Natural killer cell treated with Interleukin-12 subunit alpha and Interleukin-12 subunit beta and Interleukin-15 and Interleukin-18, amount 100 ng/mL, for 72 hours (primary cell): ENCODE data around the gene SMARCC2. TPM values are rescaled to one million over a fixed set of nuclear protein-coding genes. Genes with fewer than 3 reads are reported as not detected.
"Not testable (repeated sequence)": the region's sequence is repeated elsewhere in the genome, so short reads cannot be mapped to it uniquely, and the experiment has no call there.

Experiments
- ATAC-seq, 2 donors: fragments of 150-1000 bp; cut with Tn5 transposase in 1 of 2; sonication (Bioruptor Pico), chemical (Tn5 transposase) in 1 of 2; 2 replicates each; pipeline ENCODE4 v1.10.0; 2021
- DNase-seq: peaks from one replicate; pipeline ENCODE4 v3.0.0; 2022; ENCODE audit warnings: low spot score
- H3K27ac Mint-ChIP-seq, 2 donors: 1 replicate in 1 of 2; 2 replicates in 1 of 2; pipeline ENCODE4 v1.8.0; 2022; ENCODE audit warnings: mixed read lengths in 2 of 2, mild to moderate bottlenecking in 1 of 2, moderate library complexity in 1 of 2
- H3K27me3 Mint-ChIP-seq, 2 donors: 1 replicate in 1 of 2; 2 replicates in 1 of 2; pipeline ENCODE4 v1.8.0; 2022; ENCODE audit warnings: mixed read lengths in 2 of 2
- H3K36me3 Mint-ChIP-seq: one replicate; pipeline ENCODE4 v1.8.0; 2022; ENCODE audit warnings: mixed read lengths
- H3K4me1 Mint-ChIP-seq, 2 donors: 1 replicate in 1 of 2; 2 replicates in 1 of 2; pipeline ENCODE4 v1.8.0; 2022; ENCODE audit warnings: low read depth in 2 of 2, mixed read lengths in 2 of 2, mild to moderate bottlenecking in 1 of 2
- H3K4me3 Mint-ChIP-seq: one replicate; pipeline ENCODE4 v1.8.0; 2022; ENCODE audit warnings: mixed read lengths
- H3K9me3 Mint-ChIP-seq: 2 replicates; pipeline ENCODE4 v1.8.0; 2022; ENCODE audit warnings: mixed read lengths
- total RNA-seq, 2 donors: library from RNA; stranded (reverse); gene quantifications; one replicate each; pipeline ENCODE4 v1.2.3, GENCODE V29; 2022

The SMARCC2 gene
- total RNA-seq, 2 donors from 2014 or later = 102 to 166 TPM

DNA sequence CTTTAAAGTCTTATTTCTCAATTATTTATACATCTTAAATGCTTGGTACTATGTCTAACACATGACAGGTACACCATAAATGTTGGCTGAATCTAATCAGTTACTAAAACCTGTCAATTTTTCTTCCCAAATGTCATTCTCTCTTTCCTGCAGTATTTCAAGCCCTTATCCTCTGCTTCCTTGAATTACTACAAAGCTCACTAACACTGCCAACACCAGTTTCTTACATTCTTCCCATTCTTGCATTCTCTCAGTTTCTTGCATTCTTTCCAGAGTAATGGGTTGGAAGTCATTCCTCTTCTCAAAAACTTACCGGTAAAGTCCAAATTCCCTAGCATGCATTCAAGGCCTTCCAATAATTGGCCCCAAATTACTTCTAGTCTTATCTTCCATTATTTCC is 9.6 kb upstream of the SMARCC2 start:
- no peaks in the 10 kb centered on the region for H3K4me1 Mint-ChIP-seq
- H3K4me3 Mint-ChIP-seq = no peak overlapping the region
- no peak overlapping the region for H3K27ac Mint-ChIP-seq
- H3K27me3 Mint-ChIP-seq = no peaks in the 10 kb centered on the region
- no peaks in the 10 kb centered on the region for H3K9me3 Mint-ChIP-seq
- H3K36me3 Mint-ChIP-seq = no peaks in the 10 kb centered on the region
- no peak for DNase-seq
- ATAC-seq = no peak

DNA sequence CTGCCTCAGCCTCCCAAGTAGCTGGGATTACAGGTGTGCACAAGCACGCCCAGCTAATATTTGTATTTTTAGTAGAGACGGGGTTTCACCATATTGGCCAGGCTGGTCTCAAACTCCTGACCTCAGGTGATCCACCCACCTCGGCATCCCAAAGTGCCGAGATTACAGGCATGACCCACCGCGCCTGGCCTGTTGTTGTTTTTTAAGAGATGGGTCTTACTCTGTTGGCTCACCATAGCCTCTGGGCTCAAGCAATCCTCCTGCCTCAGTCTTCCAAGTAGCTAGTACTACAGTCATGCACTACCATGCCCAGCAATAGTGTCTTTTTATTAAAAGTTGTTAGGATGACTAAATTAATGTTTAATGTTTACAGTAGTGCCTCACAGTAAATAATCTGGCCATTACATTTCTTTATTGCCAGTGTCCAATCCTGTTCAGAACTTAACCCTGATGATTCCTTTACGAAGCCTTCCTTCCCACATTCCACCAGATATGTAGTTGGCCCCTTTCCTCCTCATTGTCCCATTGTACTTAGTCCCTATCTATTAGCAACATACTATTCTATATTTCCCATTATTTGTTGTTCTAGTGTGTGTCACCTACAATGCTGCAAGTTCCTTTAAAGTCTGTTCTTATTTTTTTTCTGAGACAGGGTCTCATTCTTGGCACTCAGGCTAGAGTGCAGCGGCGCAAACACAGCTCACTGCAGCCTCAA is 8.8 kb upstream of the SMARCC2 start:
- H3K4me1 Mint-ChIP-seq = peaks cover 5 to 6% of the 10 kb centered on the region in 2 donors
- H3K9me3 Mint-ChIP-seq = no peaks in the 10 kb centered on the region
- no peak for DNase-seq
- H3K4me3 Mint-ChIP-seq = no peak overlapping the region
- no peak overlapping the region for H3K27ac Mint-ChIP-seq
- no peaks in the 10 kb centered on the region for H3K27me3 Mint-ChIP-seq
- no peak for ATAC-seq
- no peaks in the 10 kb centered on the region for H3K36me3 Mint-ChIP-seq

DNA sequence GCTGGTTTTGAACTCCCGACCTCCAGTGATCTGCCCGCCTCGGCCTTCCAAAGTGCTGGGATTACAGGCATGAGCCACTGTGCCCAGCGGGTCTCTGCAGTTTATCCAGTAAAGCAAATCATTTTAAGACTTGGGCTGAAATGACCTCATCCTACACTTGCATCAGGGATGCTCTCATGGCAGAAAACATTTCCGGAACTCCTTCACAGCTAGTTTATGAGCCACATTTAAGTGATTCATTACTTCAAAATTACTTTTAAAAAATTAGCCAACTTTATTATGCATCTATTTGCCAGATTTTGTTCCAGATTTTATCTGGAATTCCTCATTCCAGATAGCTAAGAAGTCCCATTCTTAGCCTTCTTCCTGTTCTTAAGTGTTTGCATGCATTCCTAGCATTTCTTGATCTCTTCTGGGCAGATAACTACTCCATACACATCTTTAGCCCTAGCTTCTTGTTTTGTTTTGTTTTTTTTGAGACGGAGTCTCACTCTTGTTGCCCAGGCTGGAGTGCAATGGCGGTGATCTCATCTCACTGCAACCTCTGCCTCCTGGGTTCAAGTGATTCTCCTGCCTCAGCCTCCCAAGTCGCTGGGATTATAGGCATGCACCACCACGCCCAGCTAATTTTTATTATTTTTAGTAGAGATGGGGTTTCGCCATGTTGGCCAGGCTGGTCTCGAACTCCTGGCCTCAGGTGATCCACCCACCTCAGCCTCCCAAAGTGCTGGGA is 7.7 kb upstream of the SMARCC2 start:
- ATAC-seq, H3K27ac Mint-ChIP-seq, DNase-seq, H3K27me3 Mint-ChIP-seq, H3K36me3 Mint-ChIP-seq, H3K9me3 Mint-ChIP-seq, H3K4me3 Mint-ChIP-seq: not testable (repeated sequence)
- H3K4me1 Mint-ChIP-seq = peaks cover 12 to 13% of the 10 kb centered on the region in 2 donors

DNA sequence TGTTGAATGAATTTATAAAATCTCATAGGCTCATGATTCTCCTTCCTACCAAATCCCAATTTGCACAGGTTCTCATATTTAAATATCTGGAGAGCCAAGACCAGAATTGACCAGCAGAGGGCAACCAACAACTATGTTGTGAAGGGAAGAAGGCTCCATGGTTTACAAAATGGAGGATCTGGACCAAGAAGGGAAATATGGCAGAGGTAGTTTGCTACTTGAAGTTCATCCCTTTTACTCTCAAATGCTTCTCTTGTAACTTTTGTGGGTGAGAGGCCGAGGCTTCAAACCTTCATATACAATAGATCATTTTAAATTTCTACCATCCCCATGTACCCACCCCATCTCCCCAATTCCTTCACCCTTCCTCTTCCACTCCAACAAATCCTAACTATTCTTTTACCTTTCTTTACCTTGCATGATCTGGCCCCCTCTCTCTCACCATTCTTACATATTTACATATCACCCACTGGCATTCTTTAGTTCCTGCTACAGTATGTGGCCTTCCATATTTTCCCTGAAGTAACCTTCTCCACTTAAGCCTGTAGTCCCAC is 3.8 kb upstream of the SMARCC2 start:
- DNase-seq (peak; percentile 82), ATAC-seq (no peak)
- H3K4me1 Mint-ChIP-seq = peaks cover 32 to 33% of the 10 kb centered on the region in 2 donors
- H3K27ac Mint-ChIP-seq = peak overlapping the region; percentile 66 to 83
- H3K36me3 Mint-ChIP-seq = peaks cover 5% of the 10 kb centered on the region
- H3K9me3 Mint-ChIP-seq = no peaks in the 10 kb centered on the region
- no peaks in the 10 kb centered on the region for H3K27me3 Mint-ChIP-seq
- no peak overlapping the region for H3K4me3 Mint-ChIP-seq

DNA sequence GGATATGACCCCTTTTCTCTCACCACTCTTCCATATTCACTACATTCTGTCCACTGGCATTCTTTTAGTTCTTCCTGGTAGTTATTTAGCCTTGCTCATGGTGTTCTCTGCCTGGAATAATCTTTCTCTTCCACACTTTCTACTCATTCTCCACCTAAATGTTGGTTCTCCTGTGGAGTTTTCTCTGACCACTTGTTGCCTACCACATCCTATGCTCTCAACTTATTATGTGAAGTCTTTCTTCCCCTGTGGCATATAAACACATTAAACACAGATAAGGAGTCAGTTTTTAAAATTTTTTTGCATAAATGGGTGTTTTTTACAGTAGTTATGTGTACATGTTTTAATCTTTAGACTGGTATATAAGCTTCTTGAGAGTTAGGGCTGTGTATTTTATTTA is 3.3 kb upstream of the SMARCC2 start:
- Mint-ChIP-seq H3K4me3 (no peak overlapping the region), H3K27ac (peak overlapping the region; percentile 66 to 83), H3K4me1 (peaks cover 38% of the 10 kb centered on the region in 2 donors), H3K27me3 (no peaks in the 10 kb centered on the region), H3K9me3 (no peaks in the 10 kb centered on the region), H3K36me3 (peaks cover 9% of the 10 kb centered on the region)
- DNase-seq (no peak), ATAC-seq (no peak)

DNA sequence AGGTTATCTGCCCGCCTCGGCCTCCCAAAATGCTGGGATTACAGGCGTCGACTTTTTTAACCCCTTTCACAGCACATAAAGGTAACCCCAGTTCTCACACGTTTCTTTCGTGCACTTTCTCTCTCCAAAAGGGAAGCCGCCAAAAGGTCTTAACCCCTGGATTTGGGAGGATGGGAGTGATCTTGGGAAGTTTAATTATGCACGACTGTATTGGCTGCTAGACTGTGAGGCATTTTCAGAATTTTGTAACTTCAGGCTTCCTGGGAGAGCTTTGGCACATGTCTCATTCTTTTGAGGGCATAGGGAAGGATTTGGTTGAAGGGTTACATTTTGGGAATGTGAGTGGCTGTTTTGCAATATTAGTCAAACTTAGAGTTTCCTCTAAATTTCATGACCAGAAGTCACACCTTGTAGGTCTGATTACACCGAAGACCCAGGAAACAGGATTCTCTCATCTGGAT is 1.4 kb upstream of the SMARCC2 start:
- H3K27me3 Mint-ChIP-seq = no peaks in the 10 kb centered on the region
- H3K9me3 Mint-ChIP-seq = no peaks in the 10 kb centered on the region
- peak overlapping the region; percentile 93 to 96 for H3K27ac Mint-ChIP-seq
- H3K4me1 Mint-ChIP-seq = peaks cover 44 to 48% of the 10 kb centered on the region in 2 donors
- peak overlapping the region; percentile 92 for H3K4me3 Mint-ChIP-seq
- DNase-seq = no peak
- H3K36me3 Mint-ChIP-seq = peaks cover 12% of the 10 kb centered on the region
- ATAC-seq = no peak

DNA sequence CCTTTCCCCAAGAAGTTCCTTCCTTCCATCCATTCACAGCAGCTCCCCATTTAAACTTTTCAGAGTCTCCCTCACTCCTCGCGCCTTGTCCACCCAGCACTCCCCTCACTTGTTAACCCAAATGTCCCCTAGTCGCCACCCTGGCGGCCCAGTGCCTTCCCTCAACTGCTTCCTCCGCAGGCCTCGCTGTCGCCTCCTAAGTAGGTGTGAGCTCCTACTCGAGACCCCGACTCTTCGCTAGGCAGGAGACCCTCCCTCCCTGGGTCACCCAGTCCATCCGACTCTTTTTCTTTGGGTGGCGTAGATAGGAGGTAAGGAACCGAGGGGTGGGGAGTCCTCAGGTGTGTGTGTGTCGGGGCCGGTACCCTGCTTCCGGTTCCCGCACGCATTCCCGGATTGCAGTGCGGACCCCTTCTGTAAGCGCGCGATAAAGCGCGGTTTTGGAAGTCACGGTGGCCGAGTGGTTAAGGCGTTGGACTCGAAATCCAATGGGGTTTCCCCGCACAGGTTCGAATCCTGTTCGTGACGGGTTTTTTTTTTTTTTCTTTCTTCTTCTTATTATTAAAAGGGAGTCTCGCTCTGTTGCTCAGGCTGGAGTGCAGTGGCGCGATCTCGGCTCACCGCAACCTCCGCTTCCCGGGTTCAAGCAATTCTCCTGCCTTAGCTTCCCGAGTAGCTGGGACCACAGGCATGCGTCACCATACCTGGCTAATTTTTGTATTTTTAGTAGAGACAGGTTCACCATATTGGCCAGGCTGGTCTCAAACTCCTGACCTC is 823 bp upstream of the SMARCC2 start:
- peaks cover 13% of the 10 kb centered on the region for H3K36me3 Mint-ChIP-seq
- H3K4me1 Mint-ChIP-seq = peaks cover 44 to 49% of the 10 kb centered on the region in 2 donors
- ATAC-seq = peak; percentile 59 to 63

DNA sequence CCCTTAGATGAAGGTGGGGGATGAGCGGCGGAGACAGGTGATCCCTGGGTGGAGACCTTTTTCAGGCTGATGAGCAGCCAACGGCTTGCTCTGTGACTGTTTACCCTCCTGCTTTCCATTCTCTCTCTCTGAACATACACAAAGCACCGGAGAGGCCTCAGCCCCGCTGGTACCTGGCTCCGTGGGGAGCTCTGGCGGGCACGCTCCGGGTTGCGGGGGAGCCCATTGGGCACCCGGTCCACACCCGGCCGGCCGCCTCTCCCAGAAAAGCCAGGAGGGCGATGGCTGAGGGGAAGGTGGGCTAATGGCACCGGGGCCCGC is 545 bp downstream of the SMARCC2 start:
- ATAC-seq (peak in 1 of 2 donors; percentile 1), DNase-seq (no peak)
- Mint-ChIP-seq H3K27me3 (no peaks in the 10 kb centered on the region), H3K36me3 (peaks cover 19% of the 10 kb centered on the region), H3K27ac (peak overlapping the region; percentile 84 to 94), H3K4me1 (peaks cover 44 to 49% of the 10 kb centered on the region in 2 donors), H3K4me3 (peak overlapping the region; percentile 92), H3K9me3 (no peaks in the 10 kb centered on the region)

More for the DNA sequence above, 823 bp upstream of the SMARCC2 start:
- DNase-seq = peak; percentile 80
- Mint-ChIP-seq H3K9me3 (no peaks in the 10 kb centered on the region), H3K4me3 (peak overlapping the region; percentile 92), H3K27ac (peak overlapping the region; percentile 93 to 96), H3K27me3 (no peaks in the 10 kb centered on the region)

DNA sequence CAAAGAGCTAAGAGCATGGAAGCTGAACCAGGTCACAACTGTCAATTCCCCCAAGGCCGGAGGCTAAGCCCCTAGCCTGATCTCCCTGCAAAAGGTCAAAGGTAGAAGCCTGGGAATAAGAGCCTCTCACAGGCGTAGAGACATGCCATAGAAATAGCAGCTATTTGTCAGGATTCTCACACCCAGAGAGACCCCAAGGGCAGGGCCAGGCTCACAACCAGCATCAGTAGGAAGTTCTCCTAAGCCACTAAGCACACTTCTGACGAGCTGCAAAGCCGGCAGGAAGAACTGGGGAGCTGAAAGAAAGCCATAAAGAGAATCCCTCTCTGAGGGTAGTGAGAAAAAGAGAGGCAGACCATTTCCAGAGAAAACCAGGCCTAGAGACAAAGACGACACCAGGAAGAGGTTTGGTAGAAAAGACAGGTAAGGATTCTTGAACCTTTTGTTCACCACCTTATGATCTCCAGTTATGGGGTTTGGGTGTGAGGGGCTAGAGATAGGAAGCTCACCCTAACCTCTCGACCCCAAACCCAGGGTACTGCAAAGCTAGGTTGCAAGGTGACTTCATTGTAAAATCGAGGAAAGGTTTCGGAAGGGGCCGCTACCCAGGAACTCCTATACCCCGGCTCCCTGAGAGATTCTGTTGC is 1.0 kb downstream of the SMARCC2 start:
- no peak for DNase-seq
- peaks cover 40 to 45% of the 10 kb centered on the region in 2 donors for H3K4me1 Mint-ChIP-seq

DNA sequence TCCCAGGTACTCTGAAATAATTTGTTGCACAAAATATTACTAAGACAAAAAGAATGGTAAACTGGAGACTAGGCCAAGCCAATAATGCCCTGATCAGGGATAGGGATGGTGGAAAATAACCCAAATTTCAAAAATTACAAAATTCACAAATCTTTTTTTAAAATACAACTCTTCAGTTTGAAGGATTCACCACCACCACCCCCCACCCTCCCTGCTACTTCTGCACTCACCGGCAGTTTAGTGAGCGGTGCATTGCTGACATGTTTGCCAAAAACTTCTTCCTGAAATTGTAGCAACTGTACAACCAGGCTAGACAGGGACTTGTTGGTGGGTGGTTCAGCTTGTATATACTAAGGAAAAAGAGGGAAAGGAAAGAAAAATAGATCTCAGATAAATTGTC is 2.3 kb downstream of the SMARCC2 start:
- Mint-ChIP-seq H3K4me1 (peaks cover 32 to 36% of the 10 kb centered on the region in 2 donors), H3K36me3 (peaks cover 19% of the 10 kb centered on the region), H3K27me3 (no peaks in the 10 kb centered on the region), H3K4me3 (peak overlapping the region; percentile 92), H3K27ac (peak overlapping the region; percentile 84 to 94), H3K9me3 (no peaks in the 10 kb centered on the region)
- DNase-seq (no peak), ATAC-seq (no peak)

More for the DNA sequence above, 1.0 kb downstream of the SMARCC2 start:
- no peaks in the 10 kb centered on the region for H3K27me3 Mint-ChIP-seq
- peak overlapping the region; percentile 92 for H3K4me3 Mint-ChIP-seq
- no peak for ATAC-seq
- H3K36me3 Mint-ChIP-seq = peaks cover 19% of the 10 kb centered on the region
- no peaks in the 10 kb centered on the region for H3K9me3 Mint-ChIP-seq
- H3K27ac Mint-ChIP-seq = peak overlapping the region; percentile 84 to 94

DNA sequence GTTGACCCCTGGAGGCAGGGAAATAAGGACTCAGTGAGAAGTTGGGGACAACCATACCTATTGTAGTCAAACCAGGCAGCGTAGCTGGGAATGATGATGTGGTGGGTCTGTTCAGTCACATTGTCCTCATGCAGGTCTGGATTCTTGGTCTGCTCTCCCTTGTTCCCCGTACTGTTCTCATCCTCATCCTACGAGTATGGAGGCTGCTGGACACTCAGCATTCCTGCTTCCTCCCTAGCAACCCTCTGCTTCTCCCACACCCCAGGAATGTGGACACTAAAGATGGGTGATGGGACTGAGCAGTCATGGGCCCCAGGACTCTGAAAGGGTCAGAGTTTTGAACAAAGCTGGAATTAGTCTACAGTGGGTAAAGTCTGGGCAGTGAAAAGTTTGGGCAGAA is 10.9 kb downstream of the SMARCC2 start:
- Mint-ChIP-seq H3K27ac (no peak overlapping the region), H3K4me1 (peaks cover 0 to 6% of the 10 kb centered on the region in 2 donors), H3K36me3 (peaks cover 36% of the 10 kb centered on the region), H3K9me3 (no peaks in the 10 kb centered on the region), H3K4me3 (no peak overlapping the region), H3K27me3 (no peaks in the 10 kb centered on the region)
- DNase-seq = no peak
- no peak for ATAC-seq

DNA sequence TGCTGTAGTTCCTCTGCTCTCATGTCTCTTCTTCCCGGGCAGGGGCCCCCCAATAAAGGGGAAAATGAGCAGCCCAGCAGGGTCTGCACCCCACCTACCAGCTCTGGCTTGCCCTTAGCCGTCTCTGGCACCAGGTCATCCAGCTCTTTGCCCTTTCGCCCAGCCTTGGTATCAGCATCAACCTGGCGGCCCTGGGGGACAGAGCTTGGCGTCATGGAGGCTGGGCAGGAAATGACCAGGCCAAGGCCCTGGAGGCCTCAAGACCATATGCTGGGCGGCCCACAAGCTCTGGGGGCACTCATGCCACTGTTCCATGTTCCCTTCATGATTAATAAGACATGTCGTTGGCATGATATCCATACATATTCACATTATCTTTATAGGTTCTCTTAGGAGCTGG is 16.4 kb downstream of the SMARCC2 start:
- ATAC-seq = no peak
- no peaks in the 10 kb centered on the region for H3K9me3 Mint-ChIP-seq
- H3K4me3 Mint-ChIP-seq = no peak overlapping the region
- H3K36me3 Mint-ChIP-seq = peaks cover 27% of the 10 kb centered on the region
- no peaks in the 10 kb centered on the region for H3K27me3 Mint-ChIP-seq
- H3K4me1 Mint-ChIP-seq = peaks cover 0 to 8% of the 10 kb centered on the region in 2 donors
- peak overlapping the region in 1 of 2 donors; percentile 7 for H3K27ac Mint-ChIP-seq
- DNase-seq = no peak

DNA sequence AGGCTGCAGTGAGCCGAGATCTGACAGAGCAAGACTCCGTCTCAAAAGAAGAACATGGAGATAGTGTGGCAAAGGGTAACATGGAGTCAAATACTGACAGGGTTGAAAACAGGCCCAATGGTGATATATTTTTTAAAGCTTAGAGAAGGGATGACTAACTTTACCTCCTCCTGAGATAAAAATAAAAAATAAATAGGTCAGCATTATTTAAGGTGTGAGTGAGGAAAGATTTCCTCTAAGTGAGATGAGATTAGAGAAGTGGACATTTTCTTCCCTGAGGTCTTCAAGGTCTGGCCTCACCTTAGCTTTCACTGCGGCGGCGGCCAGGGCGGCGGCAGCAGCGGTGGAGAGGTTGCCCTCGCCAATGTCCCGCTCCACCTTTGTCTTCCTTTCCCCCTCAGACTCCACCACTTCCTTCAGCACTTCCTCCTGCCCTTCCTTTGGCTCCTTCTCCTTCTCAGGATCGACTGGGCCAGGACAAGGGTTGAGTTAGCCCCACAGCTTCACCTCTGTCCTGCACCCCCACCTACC is 20.0 kb downstream of the SMARCC2 start:
- H3K27me3 Mint-ChIP-seq = no peaks in the 10 kb centered on the region
- peak overlapping the region; percentile 51 to 65 for H3K27ac Mint-ChIP-seq
- peaks cover 0 to 10% of the 10 kb centered on the region in 2 donors for H3K4me1 Mint-ChIP-seq
- H3K4me3 Mint-ChIP-seq = no peak overlapping the region
- no peak for ATAC-seq
- DNase-seq = no peak
- H3K36me3 Mint-ChIP-seq = peaks cover 23% of the 10 kb centered on the region
- H3K9me3 Mint-ChIP-seq = no peaks in the 10 kb centered on the region
